HG03196 (cell line): ENCODE measurements around the gene SEPHS1.
"Not testable (repeated sequence)": the region's sequence is repeated elsewhere in the genome, so short reads cannot be mapped to it uniquely, and the experiment has no call there.

Source experiments
- ATAC-seq: cut with Tn5 transposase; IDR thresholded peaks from one replicate; pipeline ENCODE4 v1.9.1; 2021; ENCODE audit not compliant: unreplicated experiment

Gene SEPHS1

DNA sequence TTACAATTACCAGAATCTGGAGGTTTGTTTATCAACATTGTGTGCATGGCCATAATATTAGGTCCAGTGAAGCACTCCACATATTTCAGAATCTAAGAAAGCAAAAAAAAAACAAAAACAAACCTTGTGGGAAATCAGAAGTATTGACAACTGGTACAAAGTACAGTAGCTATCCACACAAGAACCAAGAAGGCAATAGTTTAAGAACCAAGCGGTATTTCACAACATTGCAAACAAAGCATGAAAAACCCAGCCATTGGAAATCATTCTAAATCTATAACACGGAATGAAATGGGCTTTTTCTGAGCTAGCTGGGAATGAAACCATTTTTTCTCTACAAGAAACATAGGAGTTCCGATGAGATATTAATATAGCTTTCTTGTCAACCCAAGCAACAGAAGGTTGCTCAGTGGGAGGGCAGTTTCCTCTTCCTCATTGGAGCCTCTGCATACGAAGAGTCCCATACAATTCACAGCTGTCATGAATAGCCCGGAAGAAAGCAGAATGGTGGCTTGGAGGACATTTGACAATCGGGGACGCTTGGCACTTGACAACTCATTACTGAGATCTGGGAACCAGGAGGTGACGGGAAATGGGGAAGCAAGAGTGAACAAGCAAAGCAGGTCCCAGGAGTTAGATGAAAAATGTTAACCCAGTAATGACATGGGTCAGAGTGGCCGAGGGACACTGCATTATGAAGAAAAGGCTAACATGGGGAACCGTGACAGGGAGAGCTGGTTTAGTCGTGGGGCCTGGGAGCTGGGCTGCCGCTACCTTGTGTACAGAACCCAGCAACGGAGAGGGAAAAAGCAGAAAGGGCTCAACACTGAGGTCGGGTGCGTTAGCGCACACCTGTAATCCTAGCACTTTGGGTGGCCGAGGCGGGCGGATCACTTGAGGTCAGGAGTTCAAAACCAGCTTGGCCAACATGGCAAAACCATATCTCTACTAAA lies 56.0 kb downstream of the SEPHS1 start:
- no peak for ATAC-seq

DNA sequence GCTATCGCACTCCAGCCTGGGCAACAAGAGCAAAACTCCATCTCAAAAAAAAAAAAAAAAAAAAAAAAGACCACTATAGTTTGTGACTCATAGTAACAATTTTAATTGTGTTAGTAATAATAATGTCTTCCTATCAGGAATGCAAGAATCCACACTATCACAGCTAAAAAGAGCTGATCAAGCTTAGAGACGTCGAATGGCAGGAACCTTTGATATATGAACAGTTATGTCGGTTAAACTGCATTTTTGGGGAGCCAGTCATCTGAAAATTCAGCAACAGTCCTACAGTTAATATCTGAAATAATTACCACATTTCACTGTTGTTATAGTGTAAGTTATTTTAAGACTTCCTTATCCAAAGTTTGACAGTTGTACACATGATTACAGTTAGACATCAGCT lies 57.0 kb downstream of the SEPHS1 start:
- ATAC-seq: no peak

DNA sequence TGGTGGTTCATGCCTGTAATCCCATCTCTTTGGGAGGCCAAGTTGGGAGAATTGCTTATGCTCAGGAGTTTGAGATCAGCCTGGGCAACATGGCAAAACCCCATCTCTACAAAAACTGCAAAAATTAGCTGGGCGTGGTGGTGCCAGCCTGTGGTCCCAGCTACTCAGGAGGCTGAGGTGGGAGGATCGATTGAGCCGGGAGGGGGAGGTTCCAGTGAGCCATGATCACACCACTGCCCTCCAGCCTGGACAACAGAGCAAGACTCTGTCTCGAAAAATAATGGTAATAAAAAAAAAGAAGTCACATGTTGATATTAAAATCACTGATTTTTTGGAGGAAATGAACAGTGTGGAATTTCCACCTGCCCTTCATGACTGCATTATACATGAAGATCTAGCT lies 64.0 kb downstream of the SEPHS1 start:
- ATAC-seq: no peak

GRCh38 chr10:13282348-13282747 lies 65.7 kb downstream of the SEPHS1 start:
- ATAC-seq: not testable (repeated sequence)

GRCh38 chr10:13276749-13277365 lies 71.2 kb downstream of the SEPHS1 start:
- no peak for ATAC-seq

DNA sequence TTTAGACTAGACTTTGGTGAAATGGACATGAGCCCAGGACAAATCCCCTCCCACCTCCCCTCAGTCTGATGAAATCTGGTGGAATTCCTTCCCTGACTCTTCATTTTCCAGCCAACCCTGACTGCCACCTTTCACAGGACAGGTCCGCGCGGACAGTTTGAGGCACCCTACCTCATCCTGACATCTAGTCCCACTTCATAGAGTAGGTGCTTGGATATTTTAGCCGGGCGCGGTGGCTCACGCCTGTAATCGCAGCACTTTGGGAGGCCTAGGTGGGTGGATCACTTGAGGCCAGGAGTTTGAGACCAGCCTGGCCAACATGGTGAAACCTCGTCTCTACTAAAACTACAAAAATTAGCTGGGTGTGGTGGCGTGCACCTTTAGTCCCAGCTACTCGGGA lies 71.9 kb downstream of the SEPHS1 start:
- not testable (repeated sequence) for ATAC-seq

GRCh38 chr10:13272164-13272571 lies 75.9 kb downstream of the SEPHS1 start:
- ATAC-seq: peak; percentile 32

DNA sequence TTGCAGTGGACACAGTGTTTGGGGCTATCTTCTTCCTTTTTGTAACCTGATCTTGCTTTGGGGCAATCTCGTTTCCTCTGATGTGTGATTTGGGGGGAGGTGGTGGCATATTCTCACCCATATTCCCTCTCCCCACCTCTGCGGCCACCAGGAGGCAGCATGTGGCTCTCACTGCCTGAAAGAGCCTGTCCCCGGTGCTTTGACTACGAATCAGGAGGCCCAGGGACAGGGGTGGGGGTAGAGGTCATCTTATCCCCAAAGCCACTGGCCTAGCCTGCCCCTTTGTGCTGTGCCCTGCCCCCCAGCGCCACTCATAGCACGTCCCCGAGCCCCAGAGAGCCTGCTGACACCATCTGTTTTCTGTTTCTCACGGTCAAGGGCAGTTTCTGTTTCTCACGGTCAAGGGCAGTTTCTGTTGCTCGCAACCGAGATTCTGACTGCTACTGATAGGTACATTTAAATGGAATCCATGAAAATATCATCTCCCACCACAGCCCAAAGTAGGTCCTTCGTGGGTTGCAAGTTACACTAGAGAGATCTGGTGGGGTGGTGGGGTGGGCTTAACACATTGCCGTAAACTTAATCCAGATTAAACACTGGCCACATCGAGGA lies 76.4 kb downstream of the SEPHS1 start:
- ATAC-seq: peak; percentile 84

GRCh38 chr10:13270877-13271551 lies 77.1 kb downstream of the SEPHS1 start:
- ATAC-seq: no peak

GRCh38 chr10:13268841-13269240 lies 79.3 kb downstream of the SEPHS1 start:
- no peak for ATAC-seq

DNA sequence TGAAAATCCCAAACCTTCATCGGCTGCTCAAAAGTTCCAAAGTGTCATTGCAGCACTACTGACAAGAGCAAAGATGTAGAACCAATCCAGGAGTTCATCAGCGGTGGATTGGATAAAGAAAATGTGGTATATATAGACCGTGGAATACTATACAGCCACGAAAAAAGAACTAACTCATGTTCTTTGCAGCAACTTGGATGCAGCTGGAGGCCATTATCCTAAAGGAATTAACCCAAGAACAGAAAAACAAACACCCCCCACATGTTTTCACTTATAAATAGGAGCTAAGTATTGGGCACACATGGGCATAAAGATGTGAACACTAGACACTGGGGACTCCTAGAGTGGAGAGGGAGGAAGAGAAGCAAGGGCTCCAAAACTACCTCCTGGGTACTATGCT lies 79.8 kb downstream of the SEPHS1 start:
- no peak for ATAC-seq
